DOHH2 (cell line): ENCODE measurements around the gene ZNF317.

Experiments used
- CTCF ChIP-seq: fragments of 200-600 bp; sonication (generic); IDR thresholded peaks from one replicate; pipeline ENCODE4 v1.5.1; 2014; ENCODE audit warnings: antibody characterized with exemption, mild to moderate bottlenecking, low read depth, low read length; ENCODE audit not compliant: poor library complexity, severe bottlenecking
- EZH2phosphoT487 ChIP-seq: fragments of 200-600 bp; sonication (generic); IDR thresholded peaks from 2 replicates; pipeline ENCODE4 v1.6.1; 2017; ENCODE audit warnings: borderline replicate concordance, mild to moderate bottlenecking, antibody characterized with exemption, low read length, moderate library complexity, mixed read lengths

- TF ChIP-seq CTCF (no peak), EZH2phosphoT487 (no peak)
These were observed 23.6 kb upstream of the ZNF317 start for GRCh38 chr19:9116547-9116946.
